PC-3 (cell line): ENCODE results near the gene PITRM1. TPM values are rescaled to one million over a fixed set of nuclear protein-coding genes. Genes with fewer than 3 reads are reported as not detected.

Source experiments
- ATAC-seq: fragments of 200-7000 bp; cut with Tn5 transposase; 2 replicates; pipeline ENCODE4 v1.9.1; 2020; ENCODE audit warnings: mild to moderate bottlenecking, moderate library complexity
- BruUV-seq: library from RNA; stranded (reverse); fragments of 400-500 nt; replicated peaks from 2 replicates; lab custom pipeline; 2021; lab: Mats Ljungman, UMichigan
- CTCF ChIA-PET: fragments of 300-600 bp; sonication (Branson Sonifier 250); formaldehyde crosslinking; loops from one replicate; lab custom pipeline; 2022; ENCODE audit warnings: antibody characterized with exemption; lab: Charles Lee
- POLR2A ChIA-PET: fragments of 300-600 bp; sonication (Branson Sonifier 250); formaldehyde crosslinking; loops from one replicate; lab custom pipeline; 2022; ENCODE audit warnings: antibody characterized with exemption; ENCODE audit not compliant: unreplicated experiment; lab: Charles Lee
- DNase-seq: peaks from one replicate; pipeline ENCODE4 v3.0.0-alpha.2; 2015
- H2AFZ ChIP-seq: fragments of 300-600 bp; sonication (generic); 2 replicates; pipeline ENCODE4 v1.6.0; 2016; ENCODE audit warnings: antibody characterized with exemption, low read length
- H3F3A ChIP-seq: fragments of 300-600 bp; sonication (generic); one replicate; pipeline ENCODE4 v1.6.0; 2017; ENCODE audit warnings: antibody characterized with exemption, low read length, control low read depth, mild to moderate bottlenecking; ENCODE audit not compliant: unreplicated experiment
- H3K27ac ChIP-seq: fragments of 300-600 bp; sonication (generic); 2 replicates; pipeline ENCODE4 v1.5.1; 2016; ENCODE audit warnings: mild to moderate bottlenecking, low read length
- H3K27me3 ChIP-seq: fragments of 300-600 bp; sonication (generic); 2 replicates; pipeline ENCODE4 v1.6.1; 2016; ENCODE audit warnings: low read length, mixed read lengths
- H3K36me3 ChIP-seq: fragments of 300-600 bp; sonication (generic); 2 replicates; pipeline ENCODE4 v1.6.1; 2016; ENCODE audit warnings: low read depth, mixed run types, low read length, mixed read lengths
- H3K4me1 ChIP-seq: fragments of 300-600 bp; sonication (generic); 2 replicates; pipeline ENCODE4 v1.5.1; 2016; ENCODE audit warnings: low read length; ENCODE audit not compliant: insufficient read depth
- H3K4me2 ChIP-seq: fragments of 300-600 bp; sonication (generic); 2 replicates; pipeline ENCODE4 v1.6.0; 2016; ENCODE audit warnings: low read length
- H3K4me3 ChIP-seq: fragments of 300-600 bp; sonication (generic); 2 replicates; pipeline ENCODE4 v1.5.1; 2016; ENCODE audit warnings: mild to moderate bottlenecking, low read length, mixed read lengths
- H3K79me2 ChIP-seq: fragments of 300-600 bp; sonication (generic); 2 replicates; pipeline ENCODE4 v1.6.1; 2017; ENCODE audit warnings: low read length, mixed read lengths
- H3K9ac ChIP-seq: fragments of 300-600 bp; sonication (generic); 2 replicates; pipeline ENCODE4 v1.6.0; 2016; ENCODE audit warnings: mild to moderate bottlenecking, low read length
- H3K9me2 ChIP-seq: fragments of 300-600 bp; sonication (generic); replicated peaks from 2 replicates; pipeline ENCODE4 v1.6.1; 2016; ENCODE audit warnings: mixed run types, low read length, mixed read lengths
- H3K9me3 ChIP-seq: fragments of 300-600 bp; sonication (generic); 2 replicates; pipeline ENCODE4 v1.6.1; 2016; ENCODE audit warnings: low read length, mixed read lengths
- H4K20me1 ChIP-seq: fragments of 300-600 bp; sonication (generic); 2 replicates; pipeline ENCODE4 v1.6.1; 2016; ENCODE audit warnings: low read length, mixed read lengths
- EZH2 ChIP-seq: fragments of 300-600 bp; sonication (generic); IDR thresholded peaks from one replicate; pipeline ENCODE4 v1.6.1; 2017; ENCODE audit warnings: antibody characterized with exemption, mild to moderate bottlenecking, low read length; ENCODE audit not compliant: unreplicated experiment
- EZH2phosphoT487 ChIP-seq: fragments of 300-600 bp; sonication (generic); IDR thresholded peaks from 2 replicates; pipeline ENCODE4 v1.6.1; 2018; ENCODE audit warnings: mild to moderate bottlenecking, antibody characterized with exemption, low read length, borderline replicate concordance
- intact Hi-C: fragments of 100-400 bp; cut with micrococcal nuclease; formaldehyde crosslinking; loops from 2 replicates; pipeline ENCODE4 v1.9.0; 2023
- total RNA-seq: library from RNA; depleted of rRNA; stranded (reverse); fragments of >200 nt; gene quantifications from 2 replicates; pipeline ENCODE4 v1.2.3, GENCODE V29; 2014
- TF ChIP-seq, protein P1 (sequence below): fragments of 300-600 bp; sonication (generic); conservative IDR thresholded peaks from 2 replicates; pipeline ENCODE4 v1.5.1; 2017; ENCODE audit warnings: antibody characterized with exemption, low read depth, mild to moderate bottlenecking, low read length

Gene PITRM1
- total RNA-seq, 1 experiment from 2014 or later: 73.2 TPM

DNA sequence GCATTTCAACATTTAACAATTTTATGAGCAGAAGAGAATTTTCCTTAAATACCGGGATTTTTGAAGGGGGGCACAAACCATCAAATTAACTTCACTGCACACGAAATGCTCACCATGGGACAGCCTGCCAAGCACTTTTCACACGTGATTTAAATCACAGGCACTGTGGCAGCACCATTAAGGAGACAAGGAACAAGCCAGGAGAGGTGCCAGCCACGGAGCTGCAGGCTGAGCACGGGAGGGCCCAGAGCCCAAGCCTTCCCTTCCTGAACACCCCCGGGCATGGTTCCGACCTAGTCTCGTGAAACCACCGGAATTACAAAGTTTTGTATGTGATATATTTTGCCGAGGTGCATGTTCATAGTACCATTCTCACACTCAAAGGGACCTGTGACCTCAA lies 13.4 kb downstream of the PITRM1 start:
- TF ChIP-seq EZH2phosphoT487 (no peak), EZH2 (no peak)
- TF ChIP-seq, protein P1, sequence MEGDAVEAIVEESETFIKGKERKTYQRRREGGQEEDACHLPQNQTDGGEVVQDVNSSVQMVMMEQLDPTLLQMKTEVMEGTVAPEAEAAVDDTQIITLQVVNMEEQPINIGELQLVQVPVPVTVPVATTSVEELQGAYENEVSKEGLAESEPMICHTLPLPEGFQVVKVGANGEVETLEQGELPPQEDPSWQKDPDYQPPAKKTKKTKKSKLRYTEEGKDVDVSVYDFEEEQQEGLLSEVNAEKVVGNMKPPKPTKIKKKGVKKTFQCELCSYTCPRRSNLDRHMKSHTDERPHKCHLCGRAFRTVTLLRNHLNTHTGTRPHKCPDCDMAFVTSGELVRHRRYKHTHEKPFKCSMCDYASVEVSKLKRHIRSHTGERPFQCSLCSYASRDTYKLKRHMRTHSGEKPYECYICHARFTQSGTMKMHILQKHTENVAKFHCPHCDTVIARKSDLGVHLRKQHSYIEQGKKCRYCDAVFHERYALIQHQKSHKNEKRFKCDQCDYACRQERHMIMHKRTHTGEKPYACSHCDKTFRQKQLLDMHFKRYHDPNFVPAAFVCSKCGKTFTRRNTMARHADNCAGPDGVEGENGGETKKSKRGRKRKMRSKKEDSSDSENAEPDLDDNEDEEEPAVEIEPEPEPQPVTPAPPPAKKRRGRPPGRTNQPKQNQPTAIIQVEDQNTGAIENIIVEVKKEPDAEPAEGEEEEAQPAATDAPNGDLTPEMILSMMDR: no peak
- DNase-seq (no peak), ATAC-seq (no peak)
- Histone ChIP-seq H3F3A (no peaks in the 10 kb centered on the region), H3K4me1 (no peaks in the 10 kb centered on the region), H3K4me2 (no peak overlapping the region), H3K9me2 (no peaks in the 10 kb centered on the region), H3K36me3 (peaks cover 34% of the 10 kb centered on the region), H3K27me3 (no peaks in the 10 kb centered on the region), H2AFZ (no peak overlapping the region), H3K9ac (no peak overlapping the region), H4K20me1 (no peaks in the 10 kb centered on the region), H3K79me2 (no peaks in the 10 kb centered on the region), H3K9me3 (no peaks in the 10 kb centered on the region), H3K4me3 (no peak overlapping the region), H3K27ac (no peak overlapping the region)
- POLR2A ChIA-PET: no interaction called here
- BruUV-seq: no TSS peak
- intact Hi-C loops: no loop called here
- CTCF ChIA-PET: no interaction called here

DNA sequence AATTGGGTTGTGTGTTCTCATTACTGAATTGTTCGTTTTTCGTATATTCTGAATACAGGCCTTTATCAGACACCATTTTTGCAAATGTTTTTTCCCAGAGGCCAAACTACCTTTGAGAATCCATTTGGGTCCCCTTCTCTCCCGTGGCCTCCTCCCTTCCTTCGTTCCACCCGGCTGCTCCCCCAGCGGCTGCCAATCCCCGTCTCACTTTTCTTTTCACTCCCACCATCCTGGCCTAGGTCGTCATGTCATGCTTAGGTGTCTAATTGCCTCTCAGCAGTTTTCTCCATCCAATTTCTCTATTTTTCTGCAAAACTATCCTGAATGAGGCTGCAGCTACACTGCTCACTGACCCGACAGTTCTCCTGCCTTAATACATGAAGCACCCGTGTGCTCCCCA lies 17.9 kb downstream of the PITRM1 start:
- no peak overlapping the region for H3K27ac ChIP-seq
- ChIA-PET CTCF (no interaction called here), POLR2A (no interaction called here)
- no TSS peak for BruUV-seq
- H3K79me2 ChIP-seq: no peaks in the 10 kb centered on the region
- no peaks in the 10 kb centered on the region for H3K9me2 ChIP-seq
- intact Hi-C loops: no loop called here
- H3K9me3 ChIP-seq: no peaks in the 10 kb centered on the region
- DNase-seq (no peak), ATAC-seq (no peak)
- H4K20me1 ChIP-seq: no peaks in the 10 kb centered on the region
- no peak overlapping the region for H3K9ac ChIP-seq
- no peaks in the 10 kb centered on the region for H3K27me3 ChIP-seq
- H3K36me3 ChIP-seq: peaks cover 21% of the 10 kb centered on the region
- no peak overlapping the region for H2AFZ ChIP-seq
- H3F3A ChIP-seq: no peaks in the 10 kb centered on the region
- no peak overlapping the region for H3K4me2 ChIP-seq
- TF ChIP-seq, protein P1: no peak
- TF ChIP-seq EZH2 (no peak), EZH2phosphoT487 (no peak)
- no peaks in the 10 kb centered on the region for H3K4me1 ChIP-seq
- H3K4me3 ChIP-seq: no peak overlapping the region

DNA sequence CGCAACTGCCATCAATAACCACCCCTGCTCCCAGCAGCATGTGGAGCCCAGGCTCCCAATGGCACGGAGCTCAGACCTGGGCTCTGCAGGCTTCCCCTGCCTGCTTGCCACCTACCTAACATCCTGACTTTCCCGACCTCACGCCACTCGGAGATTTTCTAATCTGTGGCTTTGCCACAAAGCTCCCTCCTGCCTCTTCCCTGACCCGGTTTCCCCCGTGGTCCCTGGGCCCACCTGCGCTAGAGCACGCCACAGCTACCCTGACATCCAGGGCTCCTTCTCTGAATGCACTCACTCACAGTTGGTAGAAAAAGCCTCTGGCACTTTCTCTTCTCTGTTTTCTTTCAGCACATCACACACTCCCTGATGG lies 20.0 kb downstream of the PITRM1 start:
- ATAC-seq (no peak), DNase-seq (no peak)
- intact Hi-C loops: no loop called here
- no peaks in the 10 kb centered on the region for H3K4me1 ChIP-seq
- H3K9me2 ChIP-seq: no peaks in the 10 kb centered on the region
- H4K20me1 ChIP-seq: no peaks in the 10 kb centered on the region
- no peak overlapping the region for H3K27ac ChIP-seq
- no peaks in the 10 kb centered on the region for H3K79me2 ChIP-seq
- no peak overlapping the region for H3K9ac ChIP-seq
- H3K27me3 ChIP-seq: no peaks in the 10 kb centered on the region
- peaks cover 12% of the 10 kb centered on the region; the same call in 1 of the 2 replicates for H3K36me3 ChIP-seq
- ChIA-PET CTCF (no interaction called here), POLR2A (no interaction called here)
- no peak overlapping the region for H2AFZ ChIP-seq
- no peaks in the 10 kb centered on the region for H3F3A ChIP-seq
- no peak overlapping the region for H3K4me3 ChIP-seq
- no peaks in the 10 kb centered on the region for H3K9me3 ChIP-seq
- no peak overlapping the region for H3K4me2 ChIP-seq
- TF ChIP-seq EZH2phosphoT487 (no peak), EZH2 (no peak)
- TF ChIP-seq, protein P1: no peak
- no TSS peak for BruUV-seq
